Activated CD8-positive, alpha-beta memory T cell treated with anti-CD3 and anti-CD28 coated beads, Interleukin-2, amount 50 U/mL, for 48 hours (primary cell): Measurements from ENCODE around the gene SNX33.
A peak's percentile ranks its signal among the peaks of the same experiment; 100 is the strongest.
"Not testable (repeated sequence)": the region's sequence is repeated elsewhere in the genome, so short reads cannot be mapped to it uniquely, and the experiment has no call there.

Source experiments
- DNase-seq: peaks from one replicate; pipeline ENCODE4 v3.0.0-alpha.2; 2020

The SNX33 gene, protein sequence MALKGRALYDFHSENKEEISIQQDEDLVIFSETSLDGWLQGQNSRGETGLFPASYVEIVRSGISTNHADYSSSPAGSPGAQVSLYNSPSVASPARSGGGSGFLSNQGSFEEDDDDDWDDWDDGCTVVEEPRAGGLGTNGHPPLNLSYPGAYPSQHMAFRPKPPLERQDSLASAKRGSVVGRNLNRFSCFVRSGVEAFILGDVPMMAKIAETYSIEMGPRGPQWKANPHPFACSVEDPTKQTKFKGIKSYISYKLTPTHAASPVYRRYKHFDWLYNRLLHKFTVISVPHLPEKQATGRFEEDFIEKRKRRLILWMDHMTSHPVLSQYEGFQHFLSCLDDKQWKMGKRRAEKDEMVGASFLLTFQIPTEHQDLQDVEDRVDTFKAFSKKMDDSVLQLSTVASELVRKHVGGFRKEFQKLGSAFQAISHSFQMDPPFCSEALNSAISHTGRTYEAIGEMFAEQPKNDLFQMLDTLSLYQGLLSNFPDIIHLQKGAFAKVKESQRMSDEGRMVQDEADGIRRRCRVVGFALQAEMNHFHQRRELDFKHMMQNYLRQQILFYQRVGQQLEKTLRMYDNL

DNA sequence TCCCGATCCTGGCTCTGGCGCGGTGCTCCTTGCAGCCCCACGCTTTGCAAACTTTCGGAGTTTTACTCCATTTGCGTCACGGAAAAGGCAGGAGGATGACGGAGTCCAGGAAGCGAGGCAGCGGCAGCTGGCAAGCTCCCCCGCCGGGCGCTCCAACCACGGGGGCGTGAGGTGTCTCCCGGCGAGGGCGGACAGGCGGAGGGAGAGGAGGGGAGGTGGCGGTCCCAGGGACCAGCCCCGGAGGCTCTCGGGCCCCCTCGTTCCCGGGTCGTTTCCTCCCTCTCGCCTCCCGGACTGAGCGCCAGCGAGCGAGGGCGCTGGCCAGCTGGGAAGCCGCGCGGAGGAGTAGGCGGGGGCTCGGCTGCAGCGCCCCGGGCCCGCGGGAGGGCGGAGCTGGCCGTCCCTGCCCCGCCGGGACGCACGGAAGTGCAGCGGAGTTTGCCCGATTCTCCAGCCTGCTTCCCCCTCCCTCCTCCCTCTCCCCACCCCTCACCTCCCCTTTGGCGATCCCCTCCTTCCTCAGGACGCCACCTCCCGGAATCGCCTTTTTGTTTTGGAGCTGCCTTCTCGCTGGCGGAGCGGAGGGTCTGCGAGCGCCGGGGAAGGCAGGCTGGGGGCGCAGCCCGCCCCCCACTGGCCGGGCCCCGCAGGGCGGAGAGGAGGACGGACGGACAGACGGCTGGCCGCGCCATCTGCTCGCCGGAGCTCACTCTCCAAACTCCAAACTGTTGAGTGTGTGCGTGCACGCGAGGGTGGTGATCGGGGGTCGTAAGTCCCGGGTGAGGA lies at the start of gene SNX33:
TSS of gene SNX33 (plus strand) at position 543 of the 786 bp plus-strand sequence. CDS start 1,191 bp downstream, outside the sequence.
- DNase-seq = peak; percentile 80

- no peak for DNase-seq
Observed at GRCh38 chr15:75598361-75598760, 49.4 kb upstream of the SNX33 start.

DNA sequence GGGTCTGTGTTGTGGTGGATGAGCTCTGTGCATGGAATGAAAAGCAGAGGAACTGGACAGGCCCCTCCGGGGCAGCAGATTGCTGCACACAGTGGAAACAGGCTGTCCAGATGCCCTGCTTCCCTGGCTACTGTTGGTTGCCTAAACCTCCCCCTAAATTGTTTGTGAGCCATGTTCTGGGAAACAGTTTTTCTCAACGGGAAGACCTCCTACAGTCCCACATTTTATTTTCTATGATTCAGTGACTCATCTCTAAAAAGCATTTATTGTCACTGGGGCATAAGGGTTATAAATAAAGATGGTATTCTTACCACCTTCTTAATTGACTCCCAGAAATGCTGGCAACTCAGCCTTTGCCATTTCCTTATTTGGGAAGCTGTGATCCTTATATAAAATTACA lies 48.3 kb upstream of the SNX33 start:
- no peak for DNase-seq

GRCh38 chr15:75606026-75606425 lies 41.7 kb upstream of the SNX33 start:
- DNase-seq = no peak

- no peak for DNase-seq
Observed at GRCh38 chr15:75606711-75607699, 40.7 kb upstream of the SNX33 start.

DNA sequence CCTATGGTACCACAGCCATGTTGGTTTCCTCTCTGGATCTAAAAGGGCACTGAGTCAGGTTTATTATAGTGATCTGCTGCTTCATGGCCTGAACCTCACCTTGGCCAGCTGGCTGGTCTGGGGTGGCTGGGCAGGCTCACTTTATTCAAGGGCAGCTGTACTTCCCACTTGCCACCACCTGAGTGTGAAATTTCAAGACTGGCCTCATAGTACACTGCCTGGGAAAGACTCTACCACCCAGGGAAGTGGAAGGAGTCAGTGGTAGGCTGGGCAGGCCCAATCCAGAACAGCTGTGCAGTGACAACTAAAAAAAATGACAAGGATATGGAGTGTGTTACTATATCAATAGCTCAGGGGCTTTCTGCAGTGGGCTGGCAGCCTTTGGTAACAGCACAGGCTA lies 30.9 kb upstream of the SNX33 start:
- DNase-seq = no peak

GRCh38 chr15:75620058-75620820 lies 27.5 kb upstream of the SNX33 start:
- DNase-seq = no peak

GRCh38 chr15:75620841-75621391 lies 26.8 kb upstream of the SNX33 start:
- no peak for DNase-seq

- DNase-seq = no peak
Observed at GRCh38 chr15:75622505-75622904, 25.2 kb upstream of the SNX33 start.

DNA sequence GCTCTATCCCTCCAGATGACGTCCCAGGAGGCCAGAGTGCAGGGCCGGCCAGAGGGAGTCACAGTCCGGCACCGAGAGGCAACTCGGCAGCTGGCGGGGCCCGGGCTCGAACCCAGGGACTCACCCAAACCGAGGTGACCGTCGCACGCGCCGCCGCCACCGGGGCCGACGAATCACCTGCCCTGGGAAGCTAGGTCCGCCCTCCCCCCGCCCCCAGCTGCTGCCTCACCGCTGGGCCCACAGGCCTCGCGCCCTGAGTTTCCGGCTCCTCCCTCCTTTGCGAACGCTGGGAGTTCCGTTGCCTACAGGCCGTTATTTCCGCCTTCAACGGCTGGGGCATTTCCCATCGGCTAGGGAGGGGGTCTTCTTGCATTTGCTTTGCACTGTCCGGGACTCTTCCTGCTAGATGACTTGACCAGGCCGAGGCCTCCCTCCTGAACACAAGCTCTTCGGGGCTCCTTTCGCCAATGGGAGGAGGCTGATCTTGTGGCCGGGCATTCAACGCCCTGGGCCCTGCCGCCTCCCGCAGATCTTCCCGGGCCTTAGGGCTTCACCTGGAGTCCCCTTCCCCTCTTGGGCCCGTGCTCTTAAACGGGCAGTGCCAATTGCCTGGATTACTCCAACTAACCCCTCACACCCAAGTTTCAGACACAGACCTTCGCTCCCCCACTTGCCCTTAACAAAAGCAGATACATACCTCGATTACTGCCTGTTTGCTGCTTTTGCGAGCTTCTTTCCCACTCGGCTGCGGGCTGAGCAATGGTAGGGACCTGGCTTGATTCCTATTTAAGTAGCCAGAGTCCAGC lies 22.0 kb upstream of the SNX33 start, which contains the start of gene SNUPN:
TSS of gene SNUPN (minus strand) at position 184 of the 806 bp plus-strand sequence. CDS start 4,674 bp downstream, outside the sequence.
- peak; percentile 96 for DNase-seq

DNA sequence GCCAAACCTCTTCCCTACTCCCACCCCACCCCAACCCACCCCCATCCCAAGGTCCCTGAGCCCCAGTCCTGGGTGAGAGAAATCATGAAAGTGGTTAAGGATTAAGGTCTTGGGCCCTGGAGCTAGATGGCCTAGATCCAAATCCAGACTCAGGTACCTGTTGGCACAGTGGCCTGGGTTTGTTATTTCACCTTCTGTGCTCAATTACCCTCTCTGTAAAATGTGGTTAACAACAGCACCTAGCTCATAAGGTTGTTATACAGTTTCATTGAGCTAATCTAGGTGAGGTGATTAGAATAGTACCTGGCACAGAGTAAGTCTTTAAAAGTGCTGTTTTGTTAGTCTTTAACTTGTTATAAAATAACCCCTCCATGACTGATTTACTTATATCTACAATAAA lies 15.8 kb upstream of the SNX33 start:
- no peak for DNase-seq

- DNase-seq = not testable (repeated sequence)
Observed at GRCh38 chr15:75633922-75634321, 13.8 kb upstream of the SNX33 start.

GRCh38 chr15:75636026-75636425 lies 11.7 kb upstream of the SNX33 start:
- DNase-seq = no peak

- DNase-seq = no peak
Observed at GRCh38 chr15:75637245-75638009, 10.3 kb upstream of the SNX33 start.

DNA sequence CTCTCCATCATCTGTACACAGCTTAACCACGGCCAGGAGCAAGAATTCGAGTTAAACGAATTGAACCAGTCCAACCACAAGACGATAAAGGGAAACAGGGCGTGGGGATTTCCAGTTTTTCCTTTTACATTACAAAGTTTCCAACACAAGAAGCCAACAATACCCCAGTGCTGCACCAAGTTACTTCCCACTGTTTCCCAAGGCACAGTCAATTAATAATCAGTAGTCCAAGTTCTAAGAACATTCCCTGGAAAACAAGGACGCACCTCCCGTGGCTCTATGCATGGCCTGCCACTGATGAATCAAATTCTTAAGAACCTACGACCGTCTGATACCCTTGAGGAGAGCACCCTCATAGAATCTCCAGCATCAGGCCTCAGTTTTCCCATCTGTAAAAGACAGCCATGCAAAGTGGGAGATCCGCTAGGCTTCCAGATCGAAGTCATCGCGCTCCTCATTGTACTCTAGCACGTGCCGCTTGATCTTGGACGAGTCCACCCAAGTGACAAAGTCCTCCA lies 8.5 kb upstream of the SNX33 start:
- no peak for DNase-seq

DNA sequence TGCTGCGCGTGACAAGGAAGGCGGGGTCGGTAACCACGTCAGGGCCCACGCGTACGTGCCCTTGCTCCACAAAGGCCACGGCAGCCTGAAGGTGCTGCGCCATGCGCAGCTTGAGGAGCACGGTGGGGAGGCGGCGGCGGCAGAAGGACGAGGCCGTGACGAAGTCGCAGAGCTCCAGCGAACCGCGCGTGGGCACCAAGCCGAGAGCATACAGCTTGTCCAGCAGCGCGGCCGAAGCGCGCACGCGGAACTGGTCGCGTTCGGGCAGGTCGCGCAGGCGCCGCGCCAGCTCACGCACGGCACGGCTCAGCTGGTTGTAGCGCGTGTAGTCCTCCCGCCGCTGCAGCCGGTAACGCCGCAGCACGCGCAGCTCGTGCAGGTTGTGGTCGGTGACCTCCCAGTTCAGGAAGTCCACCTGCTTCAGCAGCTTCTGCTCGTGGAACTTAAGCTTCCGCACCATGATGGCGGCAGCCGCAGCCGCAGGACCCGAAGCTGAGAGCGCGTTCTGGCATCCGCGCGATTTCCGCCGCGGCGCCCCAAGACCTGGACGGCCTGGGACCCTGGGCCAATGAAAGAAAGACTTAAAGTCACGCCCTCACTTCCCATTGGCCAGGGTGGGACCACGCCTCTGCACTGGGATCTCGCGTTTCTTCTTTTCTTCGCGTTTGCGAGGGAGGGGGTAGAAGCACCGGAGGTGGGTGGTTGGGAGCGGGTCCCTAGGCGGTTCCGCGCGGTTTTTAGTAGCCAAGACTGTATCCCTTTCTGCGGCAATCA lies 7.8 kb upstream of the SNX33 start, which contains the start of gene IMP3:
TSS of gene IMP3 (minus strand) at position 516 of the 774 bp plus-strand sequence. CDS start at position 460, 56 bp downstream.
- peak; percentile 93 for DNase-seq

DNA sequence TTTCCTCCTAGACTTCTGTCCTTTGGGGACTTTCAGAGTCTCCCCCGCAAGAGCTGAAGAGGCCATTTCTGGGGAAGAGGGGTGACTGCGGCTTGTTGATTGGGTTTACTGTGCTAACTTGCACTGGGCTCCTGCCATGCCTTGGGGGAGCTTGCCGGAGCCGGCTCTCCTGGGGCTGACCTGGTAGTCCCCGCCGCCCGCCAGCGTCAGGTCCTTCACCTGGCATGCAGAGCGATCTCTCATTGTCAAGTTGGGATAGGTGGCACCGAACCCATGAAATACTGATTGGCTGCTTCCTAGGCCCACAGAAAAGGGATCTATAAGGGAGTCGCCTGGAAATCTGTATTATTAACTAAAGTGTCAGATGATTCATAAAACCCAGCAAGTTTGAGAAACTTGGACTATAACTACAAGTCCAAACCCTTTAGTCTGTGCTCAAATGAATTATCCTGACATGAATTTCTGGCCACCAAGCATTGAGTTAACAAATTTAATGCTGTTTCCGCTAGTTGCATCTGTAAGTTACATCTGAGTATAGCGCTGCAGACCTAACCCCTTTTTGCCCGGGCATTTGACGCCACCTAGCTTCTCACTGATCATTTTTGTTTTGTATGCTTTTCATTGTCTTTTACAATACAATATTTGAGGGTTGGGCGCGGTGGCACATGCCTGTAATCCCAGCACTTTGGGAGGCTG lies 7.1 kb upstream of the SNX33 start:
- DNase-seq = peak; percentile 86

- DNase-seq = no peak
Observed at GRCh38 chr15:75641179-75641503, 6.6 kb upstream of the SNX33 start.
